ENCODE measurements around the gene STPG3.
"Not testable (repeated sequence)": the region's sequence is repeated elsewhere in the genome, so short reads cannot be mapped to it uniquely, and the experiment has no call there.

STPG3 gene

GRCh38 chr9:137262173-137262908 lies 11.3 kb downstream of the STPG3 start:
- not testable (repeated sequence) for H3K27me3 ChIP-seq (ENCODE audit: control insufficient read depth, insufficient read depth, low read length); H3K4me3 ChIP-seq (ENCODE audit: low read length); H3K4me1 ChIP-seq (ENCODE audit: control insufficient read depth, insufficient read depth, low read length); DNase-seq (ENCODE audit: low read depth, low spot score); H3K9me3 ChIP-seq (ENCODE audit: control insufficient read depth, insufficient read depth, low read length); H3K27ac ChIP-seq (ENCODE audit: low read length)
- peaks cover 26% of the 10 kb centered on the region for H3K36me3 ChIP-seq (ENCODE audit: control insufficient read depth, insufficient read depth, low read length)
- WGBS (ENCODE audit: insufficient coverage, insufficient read length) = no CpG with 5 or more reads among the region's 15 CpGs

- Histone ChIP-seq H3K27me3 (ENCODE audit: control insufficient read depth, insufficient read depth, low read length) (no peaks in the 10 kb centered on the region), H3K36me3 (ENCODE audit: control insufficient read depth, insufficient read depth, low read length) (peaks cover 27% of the 10 kb centered on the region), H3K27ac (ENCODE audit: low read length) (no peak overlapping the region), H3K4me3 (ENCODE audit: low read length) (no peak overlapping the region), H3K4me1 (ENCODE audit: control insufficient read depth, insufficient read depth, low read length) (no peaks in the 10 kb centered on the region; the same call in 1 of the 2 replicates), H3K9me3 (ENCODE audit: control insufficient read depth, insufficient read depth, low read length) (no peaks in the 10 kb centered on the region)
- no peak for DNase-seq (ENCODE audit: low read depth, low spot score)
- no CpG with 5 or more reads among the region's 24 CpGs for WGBS (ENCODE audit: insufficient coverage, insufficient read length)
Observed at GRCh38 chr9:137262909-137263285, 11.8 kb downstream of the STPG3 start.

- no CpG with 5 or more reads among the region's 10 CpGs for WGBS (ENCODE audit: insufficient coverage, insufficient read length)
- H3K27ac ChIP-seq (ENCODE audit: low read length) = no peak overlapping the region
- no peaks in the 10 kb centered on the region for H3K9me3 ChIP-seq (ENCODE audit: control insufficient read depth, insufficient read depth, low read length)
- peaks cover 27% of the 10 kb centered on the region for H3K36me3 ChIP-seq (ENCODE audit: control insufficient read depth, insufficient read depth, low read length)
- no peak for DNase-seq (ENCODE audit: low read depth, low spot score)
- no peaks in the 10 kb centered on the region; the same call in 1 of the 2 replicates for H3K4me1 ChIP-seq (ENCODE audit: control insufficient read depth, insufficient read depth, low read length)
- H3K27me3 ChIP-seq (ENCODE audit: control insufficient read depth, insufficient read depth, low read length) = no peaks in the 10 kb centered on the region
- H3K4me3 ChIP-seq (ENCODE audit: low read length) = no peak overlapping the region
Observed at GRCh38 chr9:137263506-137263905, 12.4 kb downstream of the STPG3 start.

- no CpG with 5 or more reads among the region's 22 CpGs for WGBS (ENCODE audit: insufficient coverage, insufficient read length)
- no peak overlapping the region for H3K27ac ChIP-seq (ENCODE audit: low read length)
- no peak overlapping the region for H3K4me3 ChIP-seq (ENCODE audit: low read length)
- no peaks in the 10 kb centered on the region; the same call in 1 of the 2 replicates for H3K4me1 ChIP-seq (ENCODE audit: control insufficient read depth, insufficient read depth, low read length)
- peaks cover 29% of the 10 kb centered on the region for H3K36me3 ChIP-seq (ENCODE audit: control insufficient read depth, insufficient read depth, low read length)
- DNase-seq (ENCODE audit: low read depth, low spot score) = no peak
- H3K9me3 ChIP-seq (ENCODE audit: control insufficient read depth, insufficient read depth, low read length) = no peaks in the 10 kb centered on the region
- H3K27me3 ChIP-seq (ENCODE audit: control insufficient read depth, insufficient read depth, low read length) = no peaks in the 10 kb centered on the region
Observed at GRCh38 chr9:137264067-137264466, 13.0 kb downstream of the STPG3 start.

- H3K4me3 ChIP-seq (ENCODE audit: low read length) = no peak overlapping the region
- no peaks in the 10 kb centered on the region for H3K9me3 ChIP-seq (ENCODE audit: control insufficient read depth, insufficient read depth, low read length)
- no peaks in the 10 kb centered on the region for H3K27me3 ChIP-seq (ENCODE audit: control insufficient read depth, insufficient read depth, low read length)
- no peak for DNase-seq (ENCODE audit: low read depth, low spot score)
- no CpG with 5 or more reads among the region's 29 CpGs for WGBS (ENCODE audit: insufficient coverage, insufficient read length)
- H3K4me1 ChIP-seq (ENCODE audit: control insufficient read depth, insufficient read depth, low read length) = no peaks in the 10 kb centered on the region; the same call in 1 of the 2 replicates
- peaks cover 33% of the 10 kb centered on the region for H3K36me3 ChIP-seq (ENCODE audit: control insufficient read depth, insufficient read depth, low read length)
- H3K27ac ChIP-seq (ENCODE audit: low read length) = no peak overlapping the region
Observed at GRCh38 chr9:137265496-137266161, 14.5 kb downstream of the STPG3 start.

GRCh38 chr9:137266162-137266527 lies 15.1 kb downstream of the STPG3 start:
- Histone ChIP-seq H3K36me3 (ENCODE audit: control insufficient read depth, insufficient read depth, low read length) (peaks cover 37% of the 10 kb centered on the region), H3K9me3 (ENCODE audit: control insufficient read depth, insufficient read depth, low read length) (no peaks in the 10 kb centered on the region), H3K27me3 (ENCODE audit: control insufficient read depth, insufficient read depth, low read length) (no peaks in the 10 kb centered on the region), H3K4me3 (ENCODE audit: low read length) (no peak overlapping the region), H3K4me1 (ENCODE audit: control insufficient read depth, insufficient read depth, low read length) (no peaks in the 10 kb centered on the region; the same call in 1 of the 2 replicates), H3K27ac (ENCODE audit: low read length) (no peak overlapping the region)
- WGBS (ENCODE audit: insufficient coverage, insufficient read length) = no CpG with 5 or more reads among the region's 15 CpGs
- no peak for DNase-seq (ENCODE audit: low read depth, low spot score)

GRCh38 chr9:137266585-137267453 lies 15.7 kb downstream of the STPG3 start:
- Histone ChIP-seq H3K36me3 (ENCODE audit: control insufficient read depth, insufficient read depth, low read length) (peaks cover 37% of the 10 kb centered on the region), H3K4me1 (ENCODE audit: control insufficient read depth, insufficient read depth, low read length) (no peaks in the 10 kb centered on the region; the same call in 1 of the 2 replicates), H3K4me3 (ENCODE audit: low read length) (no peak overlapping the region), H3K9me3 (ENCODE audit: control insufficient read depth, insufficient read depth, low read length) (no peaks in the 10 kb centered on the region), H3K27me3 (ENCODE audit: control insufficient read depth, insufficient read depth, low read length) (no peaks in the 10 kb centered on the region), H3K27ac (ENCODE audit: low read length) (no peak overlapping the region)
- WGBS (ENCODE audit: insufficient coverage, insufficient read length) = no CpG with 5 or more reads among the region's 34 CpGs
- no peak for DNase-seq (ENCODE audit: low read depth, low spot score)

GRCh38 chr9:137267933-137268355 lies 16.9 kb downstream of the STPG3 start:
- no peaks in the 10 kb centered on the region for H3K27me3 ChIP-seq (ENCODE audit: control insufficient read depth, insufficient read depth, low read length)
- WGBS (ENCODE audit: insufficient coverage, insufficient read length) = no CpG with 5 or more reads among the region's 6 CpGs

GRCh38 chr9:137268538-137269201 lies 17.6 kb downstream of the STPG3 start:
- H3K27me3 ChIP-seq (ENCODE audit: control insufficient read depth, insufficient read depth, low read length) = no peaks in the 10 kb centered on the region
- no peaks in the 10 kb centered on the region; the same call in 1 of the 2 replicates for H3K4me1 ChIP-seq (ENCODE audit: control insufficient read depth, insufficient read depth, low read length)
- no peak overlapping the region for H3K4me3 ChIP-seq (ENCODE audit: low read length)
- H3K27ac ChIP-seq (ENCODE audit: low read length) = no peak overlapping the region
- no peaks in the 10 kb centered on the region for H3K9me3 ChIP-seq (ENCODE audit: control insufficient read depth, insufficient read depth, low read length)
- no peak for DNase-seq (ENCODE audit: low read depth, low spot score)
- H3K36me3 ChIP-seq (ENCODE audit: control insufficient read depth, insufficient read depth, low read length) = peaks cover 40% of the 10 kb centered on the region
- no CpG with 5 or more reads among the region's 19 CpGs for WGBS (ENCODE audit: insufficient coverage, insufficient read length)

More at GRCh38 chr9:137267933-137268355, 16.9 kb downstream of the STPG3 start:
- Histone ChIP-seq H3K36me3 (ENCODE audit: control insufficient read depth, insufficient read depth, low read length) (peaks cover 43% of the 10 kb centered on the region), H3K27ac (ENCODE audit: low read length) (no peak overlapping the region), H3K4me3 (ENCODE audit: low read length) (no peak overlapping the region), H3K9me3 (ENCODE audit: control insufficient read depth, insufficient read depth, low read length) (no peaks in the 10 kb centered on the region), H3K4me1 (ENCODE audit: control insufficient read depth, insufficient read depth, low read length) (no peaks in the 10 kb centered on the region; the same call in 1 of the 2 replicates)
- DNase-seq (ENCODE audit: low read depth, low spot score) = no peak

Data from iPS DF 6.9 (cell line).